Effector memory CD8-positive, alpha-beta T cell (primary cell): ENCODE results near the gene PRDM15.

Experiments used
- ATAC-seq: fragments of 150-1000 bp; cut with Tn5 transposase; replicated peaks from 2 replicates; pipeline ENCODE4 v1.10.0; 2021; ENCODE audit warnings: mild to moderate bottlenecking, moderate library complexity
- DNase-seq, 3 experiments: peaks; one replicate each; pipeline ENCODE4 v3.0.0; 2021
- H3K27ac Mint-ChIP-seq, 2 donors: one replicate each; pipeline ENCODE4 v1.8.0; 2022; ENCODE audit warnings: mild to moderate bottlenecking in 2 of 2, mixed read lengths in 2 of 2, moderate library complexity in 2 of 2
- H3K27me3 Mint-ChIP-seq, 2 donors: one replicate each; pipeline ENCODE4 v1.8.0; 2022; ENCODE audit warnings: mixed read lengths in 2 of 2
- H3K36me3 Mint-ChIP-seq: one replicate; pipeline ENCODE4 v1.8.0; 2022; ENCODE audit warnings: mild to moderate bottlenecking, moderate library complexity, mixed read lengths; ENCODE audit not compliant: insufficient read depth
- H3K4me1 Mint-ChIP-seq, 2 donors: one replicate each; pipeline ENCODE4 v1.8.0; 2022; ENCODE audit warnings: low read depth in 2 of 2, mixed read lengths in 2 of 2
- H3K4me3 Mint-ChIP-seq, 2 donors: one replicate each; pipeline ENCODE4 v1.8.0; 2022; ENCODE audit warnings: mild to moderate bottlenecking in 2 of 2, mixed read lengths in 2 of 2, moderate library complexity in 2 of 2
- H3K9me3 Mint-ChIP-seq, 2 donors: one replicate each; pipeline ENCODE4 v1.8.0; 2022; ENCODE audit warnings: mixed read lengths in 2 of 2

PRDM15 gene

GRCh38 chr21:41887667-41888066, 8.5 kb upstream of the PRDM15 start:
- H3K4me1 Mint-ChIP-seq, result no peaks in the 10 kb centered on the region

GRCh38 chr21:41886328-41886727, 7.2 kb upstream of the PRDM15 start:
- Mint-ChIP-seq H3K9me3 (no peaks in the 10 kb centered on the region), H3K4me3 (no peak overlapping the region), H3K36me3 (no peaks in the 10 kb centered on the region), H3K4me1 (no peaks in the 10 kb centered on the region), H3K27me3 (no peaks in the 10 kb centered on the region), H3K27ac (no peak overlapping the region)
- ATAC-seq (no peak), DNase-seq (no peak)

More at GRCh38 chr21:41887667-41888066, 8.5 kb upstream of the PRDM15 start:
- H3K27me3 Mint-ChIP-seq, result no peaks in the 10 kb centered on the region
- no peak for ATAC-seq
- no peaks in the 10 kb centered on the region for H3K9me3 Mint-ChIP-seq
- no peak overlapping the region for H3K27ac Mint-ChIP-seq
- no peak for DNase-seq
- H3K36me3 Mint-ChIP-seq, result no peaks in the 10 kb centered on the region
- H3K4me3 Mint-ChIP-seq, result no peak overlapping the region

GRCh38 chr21:41885341-41886024, 6.3 kb upstream of the PRDM15 start:
- no peak for DNase-seq
- no peaks in the 10 kb centered on the region for H3K9me3 Mint-ChIP-seq
- H3K36me3 Mint-ChIP-seq, result no peaks in the 10 kb centered on the region
- H3K27me3 Mint-ChIP-seq, result no peaks in the 10 kb centered on the region
- no peak overlapping the region for H3K4me3 Mint-ChIP-seq
- H3K4me1 Mint-ChIP-seq, result no peaks in the 10 kb centered on the region
- no peak overlapping the region for H3K27ac Mint-ChIP-seq
- ATAC-seq, result no peak

DNA sequence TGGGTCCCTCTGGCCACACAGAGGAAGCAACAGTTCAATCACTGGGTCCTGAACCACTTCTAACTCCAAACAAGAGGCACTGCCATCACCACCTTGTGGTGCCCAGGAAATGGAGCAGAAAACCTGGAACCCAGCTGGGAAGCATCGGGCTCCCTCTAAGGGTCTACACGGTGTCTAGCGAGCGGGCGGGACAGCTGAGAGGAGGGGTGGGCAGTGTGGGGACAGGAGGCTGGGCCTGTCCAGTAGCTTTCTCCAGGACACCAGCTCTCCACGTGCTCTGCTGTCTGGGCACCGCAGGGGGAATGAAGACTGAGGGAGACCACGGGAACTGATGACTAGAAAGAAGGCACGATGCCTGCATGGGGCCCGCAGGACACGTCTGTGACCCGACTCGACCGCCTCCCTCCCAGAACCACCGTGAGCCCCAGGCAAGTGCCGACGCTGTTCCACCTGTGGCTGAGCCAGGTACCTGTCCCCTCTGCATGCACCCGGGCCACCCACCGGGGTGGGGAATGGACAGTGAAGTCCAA, 5.4 kb upstream of the PRDM15 start:
- no peaks in the 10 kb centered on the region for H3K36me3 Mint-ChIP-seq
- H3K27me3 Mint-ChIP-seq, result no peaks in the 10 kb centered on the region
- no peak overlapping the region for H3K27ac Mint-ChIP-seq
- H3K9me3 Mint-ChIP-seq, result no peaks in the 10 kb centered on the region
- no peak overlapping the region for H3K4me3 Mint-ChIP-seq
- no peaks in the 10 kb centered on the region for H3K4me1 Mint-ChIP-seq
- no peak for DNase-seq
- ATAC-seq, result no peak

GRCh38 chr21:41883582-41883981, 4.4 kb upstream of the PRDM15 start:
- no peaks in the 10 kb centered on the region for H3K36me3 Mint-ChIP-seq
- H3K9me3 Mint-ChIP-seq, result no peaks in the 10 kb centered on the region
- ATAC-seq (no peak), DNase-seq (no peak)
- H3K27me3 Mint-ChIP-seq, result no peaks in the 10 kb centered on the region
- no peak overlapping the region for H3K27ac Mint-ChIP-seq
- no peak overlapping the region for H3K4me3 Mint-ChIP-seq
- H3K4me1 Mint-ChIP-seq, result no peaks in the 10 kb centered on the region

DNA sequence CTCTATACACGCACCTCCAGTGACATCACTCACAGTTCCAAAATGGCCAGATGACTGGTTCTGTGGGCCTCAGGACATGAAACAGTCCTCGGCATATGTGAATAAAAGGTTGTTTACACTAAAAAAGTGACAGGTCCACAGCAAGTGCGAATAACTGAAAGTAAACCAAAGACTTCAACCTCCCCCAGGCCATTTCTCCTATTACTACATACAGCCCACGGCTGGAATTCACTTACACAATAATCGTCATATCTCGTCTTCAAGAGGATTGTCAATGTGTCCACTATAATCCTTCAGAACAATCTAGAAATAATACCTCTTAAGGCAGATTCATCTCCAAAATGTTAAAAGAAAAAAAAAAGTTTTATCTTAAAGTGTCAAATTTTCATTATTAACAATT, 1.9 kb upstream of the PRDM15 start:
- Mint-ChIP-seq H3K36me3 (no peaks in the 10 kb centered on the region), H3K4me1 (peaks cover 9 to 13% of the 10 kb centered on the region in 2 donors), H3K27me3 (no peaks in the 10 kb centered on the region), H3K4me3 (no peak overlapping the region), H3K27ac (no peak overlapping the region), H3K9me3 (no peaks in the 10 kb centered on the region)
- DNase-seq (no peak), ATAC-seq (no peak)

GRCh38 chr21:41880153-41880552, 1.0 kb upstream of the PRDM15 start:
- H3K36me3 Mint-ChIP-seq, result no peaks in the 10 kb centered on the region
- H3K27ac Mint-ChIP-seq, result peak overlapping the region; percentile 90 to 93
- H3K27me3 Mint-ChIP-seq, result no peaks in the 10 kb centered on the region
- ATAC-seq, result no peak
- H3K9me3 Mint-ChIP-seq, result no peaks in the 10 kb centered on the region
- no peak for DNase-seq
- H3K4me1 Mint-ChIP-seq, result peaks cover 16% of the 10 kb centered on the region in 2 donors
- H3K4me3 Mint-ChIP-seq, result peak overlapping the region; percentile 85 to 86

- H3K4me1 Mint-ChIP-seq, result peaks cover 21 to 22% of the 10 kb centered on the region in 2 donors
- no peaks in the 10 kb centered on the region for H3K36me3 Mint-ChIP-seq
- H3K9me3 Mint-ChIP-seq, result no peaks in the 10 kb centered on the region
- DNase-seq (peak; percentile 66 to 76 (median 69)), ATAC-seq (peak; percentile 83)
- peak overlapping the region; percentile 85 to 86 for H3K4me3 Mint-ChIP-seq
- H3K27me3 Mint-ChIP-seq, result no peaks in the 10 kb centered on the region
- peak overlapping the region; percentile 38 to 58 for H3K27ac Mint-ChIP-seq
Observed at GRCh38 chr21:41878831-41879189, 334 bp downstream of the PRDM15 start.

DNA sequence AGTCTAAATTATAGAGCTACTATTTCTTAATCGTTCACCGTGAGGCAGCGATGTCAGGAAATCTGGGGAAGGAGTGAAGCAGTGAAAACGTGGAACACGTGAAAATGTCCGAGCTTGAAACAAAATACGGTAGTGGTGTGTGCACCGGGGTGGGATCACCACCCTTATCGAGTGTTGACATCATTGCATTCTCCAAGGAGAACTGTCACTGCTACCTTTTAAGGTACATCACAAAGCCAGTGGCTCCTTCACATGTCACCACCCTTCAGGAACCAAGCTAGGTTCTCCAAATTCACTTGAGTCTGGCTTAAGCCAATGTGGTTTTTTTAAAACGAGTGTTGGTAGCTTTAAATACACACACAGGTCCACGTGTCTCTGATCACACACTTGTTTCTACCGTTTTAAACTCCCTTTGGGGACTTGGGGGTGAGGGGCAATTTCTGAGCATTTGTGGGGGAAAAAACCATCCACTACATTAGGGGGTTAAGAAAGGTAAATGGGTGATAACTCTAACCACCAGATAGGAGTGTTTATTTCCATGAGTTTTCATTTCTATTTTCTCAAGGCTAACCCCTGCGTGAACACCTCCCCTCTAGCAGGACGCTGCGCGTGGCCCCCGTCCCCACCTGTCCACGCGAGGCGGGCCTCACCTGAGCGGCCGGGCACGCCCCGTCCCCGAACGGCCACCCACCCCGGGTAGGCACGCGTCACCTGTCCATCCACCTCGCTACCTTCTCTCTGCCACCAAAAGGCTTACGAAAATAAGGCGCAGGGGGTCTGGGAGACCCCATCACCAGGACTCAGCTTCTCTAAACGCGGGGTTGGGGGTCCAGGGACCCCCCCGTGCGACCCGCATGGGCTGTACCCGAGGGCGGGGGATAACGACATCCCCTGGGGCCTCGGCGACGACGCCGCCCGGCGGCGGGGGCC, 978 bp downstream of the PRDM15 start:
- H3K9me3 Mint-ChIP-seq, result no peaks in the 10 kb centered on the region
- H3K36me3 Mint-ChIP-seq, result no peaks in the 10 kb centered on the region
- DNase-seq, result peak in 2 of 3 experiments; percentile 12 to 20
- no peaks in the 10 kb centered on the region for H3K27me3 Mint-ChIP-seq
- peaks cover 21 to 26% of the 10 kb centered on the region in 2 donors for H3K4me1 Mint-ChIP-seq
- ATAC-seq, result peak; percentile 35
- H3K4me3 Mint-ChIP-seq, result peak overlapping the region; percentile 85 to 86
- H3K27ac Mint-ChIP-seq, result peak overlapping the region; percentile 38 to 58

DNA sequence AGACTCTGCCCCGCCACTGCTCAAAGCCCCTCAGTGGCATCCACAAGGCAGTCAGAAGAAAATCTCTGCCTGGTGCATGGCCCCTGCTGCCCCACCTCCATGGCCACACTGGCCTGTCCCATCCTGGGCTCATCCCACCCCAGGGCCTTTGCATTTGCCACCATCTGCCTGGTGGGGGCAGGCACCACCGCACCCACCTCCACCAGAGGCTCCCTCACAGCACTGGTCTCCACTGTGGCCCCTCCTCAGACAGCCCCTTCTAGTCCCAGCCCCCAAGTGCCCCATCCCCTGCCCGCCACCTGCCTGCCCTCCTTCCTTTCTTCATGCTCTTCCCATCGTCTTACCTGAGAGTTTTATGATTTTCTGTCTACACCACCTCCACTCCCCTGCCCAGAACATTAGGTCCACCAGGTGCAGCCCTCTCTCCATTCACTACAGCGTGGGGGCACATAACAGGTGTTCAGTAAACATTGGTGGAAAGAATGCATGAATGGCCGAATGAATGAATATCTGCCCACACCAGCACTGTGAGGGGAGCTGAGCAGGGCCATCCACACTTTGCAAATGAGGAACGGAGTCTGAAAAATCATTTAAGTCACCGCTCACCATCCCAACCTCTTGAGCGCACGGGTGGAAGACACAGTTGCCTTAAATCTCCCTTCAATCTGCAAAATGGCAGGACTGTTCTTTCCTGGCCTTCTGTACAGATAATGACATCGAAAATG, 2.1 kb downstream of the PRDM15 start:
- Mint-ChIP-seq H3K36me3 (no peaks in the 10 kb centered on the region), H3K4me3 (peak overlapping the region in 1 of 2 donors; percentile 85), H3K27ac (peak overlapping the region in 1 of 2 donors; percentile 58), H3K9me3 (no peaks in the 10 kb centered on the region), H3K4me1 (peaks cover 21 to 26% of the 10 kb centered on the region in 2 donors), H3K27me3 (no peaks in the 10 kb centered on the region)
- DNase-seq, result no peak
- no peak for ATAC-seq

DNA sequence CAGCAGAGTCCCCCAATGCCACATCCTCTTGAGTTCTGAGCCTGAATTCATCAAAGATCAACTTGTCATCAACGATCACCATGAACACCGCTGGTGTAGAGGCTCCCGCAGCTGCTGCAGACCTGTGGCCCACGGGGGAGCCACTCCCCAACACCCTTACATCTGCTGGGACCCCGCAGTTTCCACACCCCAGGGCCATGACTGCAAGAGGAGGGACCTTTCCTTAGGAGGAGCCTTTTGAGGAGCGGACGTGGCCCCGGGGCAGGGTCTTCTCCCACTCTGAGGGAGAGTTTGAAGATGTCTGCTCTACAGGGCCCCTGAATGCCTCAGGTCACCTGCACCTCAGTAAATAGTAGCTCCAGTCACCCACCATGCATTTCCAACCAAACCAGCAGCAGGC, 2.7 kb downstream of the PRDM15 start:
- H3K36me3 Mint-ChIP-seq, result no peaks in the 10 kb centered on the region
- no peak overlapping the region for H3K27ac Mint-ChIP-seq
- DNase-seq (no peak), ATAC-seq (no peak)
- no peak overlapping the region for H3K4me3 Mint-ChIP-seq
- H3K4me1 Mint-ChIP-seq, result peaks cover 21 to 26% of the 10 kb centered on the region in 2 donors
- no peaks in the 10 kb centered on the region for H3K9me3 Mint-ChIP-seq
- H3K27me3 Mint-ChIP-seq, result no peaks in the 10 kb centered on the region

DNA sequence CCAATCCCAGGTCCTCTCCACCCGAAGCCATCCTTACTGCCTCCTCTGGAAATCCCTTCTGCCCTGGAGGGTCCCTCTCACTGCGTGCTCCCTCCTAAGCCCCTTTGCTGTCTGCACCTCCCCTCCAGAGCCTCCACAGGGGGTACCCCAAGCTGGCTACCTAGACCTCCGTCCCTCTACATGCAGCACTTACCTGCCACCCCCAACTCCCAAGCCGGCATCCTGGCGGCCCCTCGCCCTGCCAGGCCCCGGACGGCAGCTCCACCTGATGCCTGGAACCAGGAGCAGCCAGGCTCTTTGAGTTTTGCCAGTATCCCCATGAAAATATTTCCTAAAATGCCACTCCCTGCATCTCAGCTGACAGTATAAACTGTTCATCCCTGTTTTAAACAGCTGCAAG, 4.1 kb downstream of the PRDM15 start:
- H3K9me3 Mint-ChIP-seq, result no peaks in the 10 kb centered on the region

DNA sequence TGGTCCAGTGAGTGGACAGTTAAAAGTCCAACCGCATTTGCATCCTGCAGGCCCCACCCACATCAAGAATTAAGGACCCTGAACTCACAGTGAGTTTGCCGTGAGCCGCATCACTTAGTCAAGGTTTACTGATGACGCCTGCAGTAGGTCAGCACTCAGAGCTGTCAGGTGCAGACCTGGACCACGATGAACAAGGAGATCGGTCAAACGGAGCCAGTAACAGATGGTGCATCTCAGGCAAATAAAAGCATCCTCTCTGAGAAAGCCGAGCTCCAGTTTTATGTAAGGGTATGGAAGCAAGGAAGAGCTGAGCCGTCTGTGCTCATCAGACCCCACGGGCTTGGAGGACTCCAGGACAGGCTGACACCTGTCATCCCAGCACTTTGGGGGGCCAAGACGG, 4.5 kb downstream of the PRDM15 start:
- no peaks in the 10 kb centered on the region for H3K36me3 Mint-ChIP-seq
- H3K27ac Mint-ChIP-seq, result peak overlapping the region in 1 of 2 donors; percentile 63
- DNase-seq, result no peak
- ATAC-seq, result no peak
- peaks cover 23 to 26% of the 10 kb centered on the region in 2 donors for H3K4me1 Mint-ChIP-seq
- no peaks in the 10 kb centered on the region for H3K9me3 Mint-ChIP-seq
- no peaks in the 10 kb centered on the region for H3K27me3 Mint-ChIP-seq
- H3K4me3 Mint-ChIP-seq, result no peak overlapping the region

More for the DNA sequence above, 4.1 kb downstream of the PRDM15 start:
- Mint-ChIP-seq H3K27me3 (no peaks in the 10 kb centered on the region), H3K36me3 (no peaks in the 10 kb centered on the region), H3K4me1 (peaks cover 21 to 26% of the 10 kb centered on the region in 2 donors), H3K4me3 (no peak overlapping the region), H3K27ac (peak overlapping the region in 1 of 2 donors; percentile 63)
- no peak for ATAC-seq
- DNase-seq, result no peak
